GM21367 (cell line): Measurements from ENCODE around the gene MAP2.

Experiments used
- ATAC-seq: cut with Tn5 transposase; IDR thresholded peaks from one replicate; pipeline ENCODE4 v1.9.1; 2021; ENCODE audit not compliant: unreplicated experiment

The MAP2 gene

DNA sequence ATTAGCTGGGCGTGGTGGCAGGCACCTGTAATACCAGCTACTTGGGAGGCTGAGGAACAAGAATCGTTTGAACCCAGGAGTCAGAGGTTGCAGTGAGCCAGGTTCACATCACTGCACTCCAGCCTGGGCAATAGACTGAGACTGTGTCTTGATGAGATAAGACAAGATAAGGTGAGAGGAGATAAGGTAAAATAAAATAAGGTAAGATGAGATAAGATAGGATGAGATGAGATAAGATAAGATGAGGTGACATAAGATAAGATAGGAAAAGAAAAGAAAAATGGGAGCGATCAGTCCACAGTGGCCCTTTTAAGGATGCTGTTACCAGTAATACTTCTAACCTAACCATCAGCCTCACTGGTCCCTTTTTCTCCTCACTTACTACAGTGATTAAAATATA, 213.4 kb downstream of the MAP2 start:
- no peak for ATAC-seq

DNA sequence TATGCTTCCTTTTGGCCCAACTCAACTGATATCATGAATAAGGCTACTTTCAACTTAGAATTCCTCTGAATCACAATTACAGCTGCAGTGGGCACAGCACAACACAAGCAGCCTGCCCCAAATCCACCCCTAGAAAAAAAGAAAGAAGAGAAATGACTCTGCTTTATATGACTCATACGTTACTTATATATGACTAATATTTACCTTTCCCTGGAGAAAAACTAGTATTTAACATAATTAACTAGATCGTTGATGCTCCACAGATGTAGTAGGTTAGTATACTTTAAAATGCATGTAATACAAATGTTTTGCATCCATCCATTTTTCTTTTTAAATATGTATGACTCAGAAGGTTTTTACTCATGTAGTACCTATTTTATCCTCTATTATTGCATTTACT, 214.5 kb downstream of the MAP2 start:
- no peak for ATAC-seq

DNA sequence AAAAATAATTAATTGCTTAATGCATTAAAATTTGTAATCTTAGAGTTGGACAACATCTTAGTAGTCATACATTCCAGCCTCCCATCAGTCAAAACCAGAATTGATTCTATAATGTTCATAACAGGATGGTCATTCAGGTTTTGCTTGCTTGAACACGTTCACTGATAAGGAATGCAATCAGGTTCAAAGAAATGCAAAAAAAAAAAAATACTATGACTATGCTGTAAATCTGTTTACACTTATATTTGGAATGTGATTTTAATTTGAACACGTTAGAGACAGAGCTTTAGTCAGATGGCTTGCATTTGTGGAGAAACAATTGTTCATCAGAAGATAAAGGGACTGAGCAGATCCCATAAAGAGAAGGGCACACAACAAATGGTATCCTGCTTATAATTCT, 216.5 kb downstream of the MAP2 start:
- ATAC-seq: no peak

DNA sequence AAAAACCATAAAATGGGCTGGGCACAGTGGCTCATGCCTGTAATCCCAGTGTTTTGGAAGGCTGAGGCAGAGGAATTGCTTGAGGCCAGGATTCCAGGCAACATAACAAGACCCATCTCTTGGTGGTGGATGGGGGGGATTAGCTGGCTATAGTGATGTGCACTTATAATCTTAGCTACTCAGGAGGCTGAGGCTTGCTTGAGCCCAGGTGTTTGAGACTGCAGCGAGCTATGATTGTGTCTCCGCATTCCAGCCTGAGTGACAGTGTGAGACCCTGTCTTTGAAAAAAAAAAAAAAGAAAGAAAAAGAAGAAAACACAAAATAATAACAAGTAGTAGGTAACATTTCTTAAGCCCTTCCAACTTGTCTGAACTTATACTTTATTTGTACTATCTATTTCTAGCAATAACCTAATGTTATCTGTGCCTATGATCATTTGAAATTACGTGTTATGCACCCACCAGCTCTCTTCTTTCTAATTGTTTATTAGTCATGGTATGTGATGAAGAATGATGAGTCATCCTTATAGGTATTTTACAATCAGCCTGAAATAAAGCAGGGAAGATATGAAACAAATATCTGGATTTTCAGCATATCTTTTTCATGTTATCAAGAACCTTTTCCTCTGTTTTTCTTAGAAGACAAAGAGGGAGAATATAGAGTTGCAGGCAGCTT, 218.4 kb downstream of the MAP2 start:
- ATAC-seq: no peak

DNA sequence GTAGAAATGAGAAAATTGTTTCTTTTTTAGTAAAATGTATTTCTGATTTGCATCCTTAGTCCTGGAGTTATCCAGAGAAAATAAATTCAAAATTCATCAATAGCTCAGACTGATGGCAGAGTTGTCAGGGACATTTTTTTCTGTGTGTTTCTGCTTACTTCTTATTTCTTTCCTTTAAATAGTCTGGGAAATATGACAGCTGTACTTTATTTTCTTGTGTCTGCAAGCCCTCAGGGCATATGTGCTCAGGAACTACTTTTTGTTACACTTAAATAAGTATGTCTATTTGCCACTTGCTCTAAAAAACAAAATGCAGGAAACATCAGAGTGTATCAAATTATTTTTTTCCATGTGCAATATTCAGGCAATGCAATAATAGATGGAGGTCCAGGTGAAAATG, 221.0 kb downstream of the MAP2 start:
- no peak for ATAC-seq

DNA sequence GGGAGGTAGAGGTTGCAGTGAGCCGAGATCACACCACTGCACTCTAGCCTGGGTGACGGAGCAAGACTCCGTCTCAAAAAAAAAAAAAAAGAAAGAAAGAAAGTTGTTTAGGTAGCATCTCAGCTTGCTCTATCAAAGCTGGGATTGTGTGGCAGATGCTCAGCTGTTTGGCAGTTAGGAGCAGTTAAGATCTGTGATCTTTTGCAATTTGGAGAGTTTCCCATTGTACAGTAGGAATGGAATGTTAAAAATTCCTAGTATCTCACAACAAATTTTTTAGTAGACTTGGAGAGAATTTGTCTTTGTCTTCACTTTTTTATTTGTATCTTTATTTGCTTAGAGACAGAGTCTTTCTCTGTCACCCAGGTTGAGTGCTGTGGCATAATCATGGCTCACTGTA, 224.9 kb downstream of the MAP2 start:
- ATAC-seq: no peak

DNA sequence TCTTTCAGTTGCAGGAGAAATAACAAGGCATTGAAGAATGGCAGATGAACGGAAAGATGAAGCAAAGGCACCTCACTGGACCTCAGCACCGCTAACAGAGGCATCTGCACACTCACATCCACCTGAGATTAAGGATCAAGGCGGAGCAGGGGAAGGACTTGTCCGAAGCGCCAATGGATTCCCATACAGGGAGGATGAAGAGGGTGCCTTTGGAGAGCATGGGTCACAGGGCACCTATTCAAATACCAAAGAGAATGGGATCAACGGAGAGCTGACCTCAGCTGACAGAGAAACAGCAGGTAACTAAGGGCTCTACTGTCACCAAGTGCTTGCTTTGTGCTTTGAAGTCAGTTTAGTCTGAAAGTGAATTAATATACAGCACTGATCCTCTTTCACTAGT, 229.3 kb downstream of the MAP2 start:
- no peak for ATAC-seq

DNA sequence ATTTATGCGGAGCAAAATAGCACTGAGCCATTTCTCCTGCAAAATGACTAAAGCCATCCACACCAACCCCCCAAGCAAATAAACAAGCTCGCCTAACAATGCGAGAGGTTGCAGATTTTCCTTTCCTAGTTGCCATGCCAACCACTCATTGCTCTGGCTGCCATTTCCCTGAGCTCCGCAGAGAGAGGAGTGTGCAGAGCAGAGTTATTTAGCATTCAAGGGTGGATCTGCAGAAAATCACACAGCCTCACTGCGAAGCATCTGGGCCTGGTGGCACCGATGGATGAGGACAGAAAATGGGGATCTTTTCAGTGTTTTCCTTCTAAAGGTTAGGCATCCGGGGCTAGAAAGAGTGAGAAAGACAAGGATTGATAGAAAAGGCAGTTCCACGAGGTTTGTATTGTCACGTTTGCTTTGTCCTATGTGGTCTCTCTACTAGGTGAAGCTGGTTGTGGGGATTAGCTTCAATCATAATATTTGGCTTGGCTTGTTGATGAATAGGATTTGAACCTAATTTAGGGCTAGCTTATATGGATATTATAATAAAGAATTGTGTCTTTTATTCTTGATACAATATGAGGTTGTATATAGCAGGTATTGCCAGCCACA, 237.5 kb downstream of the MAP2 start:
- no peak for ATAC-seq

DNA sequence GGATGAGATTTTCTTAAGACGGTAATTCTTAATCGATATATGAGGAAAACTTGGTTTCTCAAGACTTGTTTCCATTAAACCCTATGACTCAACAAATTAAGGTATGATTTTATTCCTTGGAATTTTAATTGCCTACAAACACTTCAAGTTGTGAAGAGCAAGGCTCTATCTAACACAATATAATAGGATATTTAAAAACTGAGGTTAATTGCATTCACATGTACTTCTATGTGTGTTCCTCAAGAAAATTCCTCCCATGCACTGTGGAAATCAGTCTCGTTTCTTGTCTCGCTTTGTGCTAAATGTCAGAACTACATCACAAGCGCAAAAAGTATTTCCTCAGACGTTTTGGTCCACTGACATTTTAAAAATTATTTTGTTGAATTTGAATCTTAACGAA, 238.2 kb downstream of the MAP2 start:
- ATAC-seq: no peak

DNA sequence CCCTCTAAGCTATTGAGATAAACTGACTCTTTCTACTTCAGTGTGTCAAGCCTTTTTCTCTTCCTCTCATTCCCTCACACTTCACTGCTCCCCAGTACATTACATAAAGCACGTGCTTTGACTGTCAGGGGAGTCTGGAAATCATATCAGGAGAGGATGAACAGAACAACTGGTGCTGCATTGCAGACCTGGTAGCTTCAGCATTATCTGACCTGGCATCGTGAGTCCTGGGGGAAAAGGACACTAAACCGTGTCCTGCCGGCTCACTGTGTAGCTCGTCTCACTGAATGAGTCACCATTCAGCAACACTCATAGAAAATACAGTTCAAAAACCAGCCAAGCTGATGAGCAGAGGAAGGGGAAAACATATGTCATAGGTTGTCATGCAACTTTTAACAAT, 239.3 kb downstream of the MAP2 start:
- no peak for ATAC-seq

DNA sequence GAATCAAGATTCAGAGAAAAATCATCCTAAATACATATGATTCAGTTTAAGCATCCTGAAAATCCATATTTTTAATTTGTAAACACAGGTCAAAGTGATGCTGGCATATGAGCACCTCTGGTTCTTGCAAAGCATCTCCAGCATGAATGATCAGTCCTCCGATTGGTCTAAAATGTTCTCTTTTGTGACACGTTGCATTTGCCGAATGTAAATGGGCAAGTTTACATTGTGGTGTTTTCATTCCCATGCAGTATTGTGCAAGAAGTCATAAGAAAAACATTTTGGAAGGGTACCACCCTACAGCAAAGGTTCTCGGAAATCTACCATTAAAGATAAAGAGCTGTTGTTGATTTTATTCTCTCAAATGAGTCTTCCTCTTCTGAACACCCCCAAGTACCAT, 239.8 kb downstream of the MAP2 start:
- ATAC-seq: no peak

DNA sequence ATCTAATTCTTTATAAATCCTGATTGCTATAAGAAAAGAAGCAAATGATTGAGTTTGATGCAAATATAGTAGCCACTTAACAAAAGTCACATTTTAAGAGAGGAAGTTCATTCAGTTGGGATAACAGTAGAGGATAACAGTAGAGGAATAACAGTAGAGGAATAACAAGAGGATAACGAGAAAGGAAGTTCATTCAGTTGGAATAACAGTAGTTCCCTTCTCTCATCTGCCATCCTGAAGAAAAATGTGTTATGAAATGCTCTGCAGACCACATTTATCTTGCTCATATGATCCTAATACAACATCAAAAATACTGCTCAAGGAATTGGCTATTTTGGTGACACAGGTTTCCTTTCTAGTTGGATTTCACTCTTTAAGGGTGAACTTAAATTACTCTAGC, 242.4 kb downstream of the MAP2 start:
- no peak for ATAC-seq

DNA sequence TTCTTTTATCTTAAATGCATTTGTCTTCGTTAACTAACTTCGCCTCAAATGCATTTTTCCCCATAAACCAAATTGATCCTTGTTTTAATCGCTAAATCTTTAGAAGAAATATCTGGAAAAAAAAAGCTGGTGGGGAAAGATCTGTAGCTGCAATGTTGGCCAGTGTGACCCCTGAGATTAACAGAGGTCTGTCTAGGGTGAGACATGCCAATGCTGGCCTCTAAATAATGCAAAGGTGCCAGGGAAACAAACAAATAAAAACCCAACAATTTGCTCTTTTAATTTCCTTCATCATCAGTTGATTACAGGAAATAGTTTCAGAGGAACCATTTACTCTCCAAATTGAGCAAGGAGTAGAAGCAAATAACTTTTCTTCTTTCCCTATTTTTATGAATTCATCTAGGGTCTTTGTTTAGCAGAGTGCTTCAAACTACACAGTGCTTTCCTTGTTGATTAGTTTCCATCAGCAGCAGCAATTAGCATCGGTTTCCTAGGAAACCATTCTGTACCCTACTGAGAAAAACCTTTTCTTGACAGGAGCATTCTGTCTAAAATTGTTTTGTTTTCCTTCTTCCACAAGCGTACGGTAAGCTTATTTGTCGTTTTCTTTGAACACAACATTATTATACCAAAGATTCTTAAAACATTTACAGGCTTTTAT, 247.3 kb downstream of the MAP2 start:
- no peak for ATAC-seq

DNA sequence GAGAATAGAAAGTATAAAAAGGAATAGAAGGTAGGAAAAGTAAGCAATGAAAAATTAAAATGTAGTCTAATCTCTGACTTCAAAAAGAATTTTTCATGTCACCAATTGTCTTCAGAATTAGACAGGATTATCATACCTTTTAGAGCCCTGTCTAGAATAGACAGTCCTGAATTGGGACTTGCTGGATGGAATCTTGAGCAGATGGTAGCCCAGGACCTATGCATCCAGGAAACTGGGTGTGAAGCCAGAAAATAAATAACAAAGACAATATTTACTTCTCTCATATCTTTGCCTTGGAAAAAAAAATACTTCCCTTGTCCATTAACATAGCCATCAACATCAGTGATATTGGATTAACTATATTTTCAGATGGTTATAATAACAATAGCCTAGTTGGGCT, 250.0 kb downstream of the MAP2 start:
- ATAC-seq: no peak

DNA sequence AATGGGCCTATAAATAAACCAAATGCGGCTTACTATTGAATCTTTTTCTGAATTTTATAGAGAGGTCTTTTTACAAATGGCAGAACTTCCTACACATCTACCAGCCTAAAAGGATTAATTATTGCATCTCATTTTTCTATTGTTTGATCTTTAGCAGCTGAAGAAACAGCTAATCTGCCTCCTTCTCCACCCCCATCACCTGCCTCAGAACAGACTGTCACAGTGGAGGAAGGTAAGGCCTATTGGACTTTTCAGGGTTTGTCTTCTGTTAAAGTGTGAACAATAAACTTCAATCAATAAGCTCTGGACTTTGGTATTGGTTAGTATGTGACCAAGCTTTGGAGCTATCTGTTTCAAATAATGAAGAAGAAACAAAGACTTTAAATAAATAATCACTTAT, 256.7 kb downstream of the MAP2 start:
- no peak for ATAC-seq

DNA sequence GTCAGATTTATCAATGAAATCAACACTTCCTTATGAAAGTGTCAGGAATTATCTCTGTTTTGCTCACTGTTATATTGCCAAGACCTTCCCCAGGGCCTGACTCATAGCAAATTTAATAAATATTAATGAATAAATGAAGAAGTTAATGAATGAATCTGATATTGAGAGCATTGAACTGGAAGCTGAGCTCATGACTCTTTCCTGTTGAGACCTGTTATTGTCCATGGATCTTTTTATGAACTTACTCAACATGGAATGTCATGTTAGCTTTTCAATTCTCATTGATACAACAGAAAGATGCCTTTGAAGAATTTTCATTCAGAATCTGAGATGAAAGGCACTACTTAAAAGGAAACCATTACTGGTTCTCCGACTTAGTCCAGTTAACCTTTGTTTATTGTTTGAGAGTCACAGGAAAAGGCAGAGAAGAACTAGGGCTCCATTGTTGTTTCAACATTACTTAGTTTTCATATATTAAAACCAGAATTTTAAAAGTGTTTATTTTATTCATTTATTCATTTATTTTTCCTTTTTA, 257.4 kb downstream of the MAP2 start:
- ATAC-seq: no peak

DNA sequence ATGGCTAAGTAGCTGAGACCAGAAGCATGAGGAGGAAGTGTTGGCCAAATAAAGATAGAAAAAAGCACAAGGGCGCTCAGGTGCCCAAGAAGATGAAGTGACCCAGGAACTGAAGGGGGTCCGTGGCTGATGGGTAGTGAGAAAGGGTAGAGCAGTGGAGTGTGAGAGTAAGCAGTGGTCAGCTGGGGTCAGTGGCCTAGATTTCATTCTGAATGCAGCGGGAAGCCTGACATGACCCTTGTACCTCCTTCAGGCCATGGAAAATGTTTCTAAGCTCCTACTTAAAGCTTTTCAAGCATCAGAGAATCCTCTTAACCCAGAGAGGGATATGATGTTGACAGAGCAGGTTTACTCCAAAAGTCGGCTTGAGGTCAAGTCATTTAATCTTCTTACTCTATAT, 258.8 kb downstream of the MAP2 start:
- no peak for ATAC-seq

DNA sequence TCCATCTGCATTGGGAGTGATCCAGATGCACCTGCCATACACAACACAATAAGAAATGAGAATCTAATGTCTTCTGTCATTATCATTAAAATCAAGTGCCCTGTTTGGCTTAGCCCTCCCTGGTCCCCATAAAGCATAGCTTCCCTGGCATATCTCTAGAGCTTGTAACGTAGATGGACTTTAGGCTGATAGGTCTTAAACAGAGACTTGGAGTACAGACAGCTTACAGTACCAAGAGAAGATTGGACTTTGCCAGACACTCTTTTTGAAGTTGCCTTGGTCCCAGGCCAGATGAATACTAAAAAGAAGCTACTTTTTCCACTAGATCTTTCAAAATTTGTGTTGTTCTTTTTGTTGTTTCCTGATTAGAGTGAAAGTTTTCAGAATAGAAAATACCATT, 261.5 kb downstream of the MAP2 start:
- ATAC-seq: no peak

DNA sequence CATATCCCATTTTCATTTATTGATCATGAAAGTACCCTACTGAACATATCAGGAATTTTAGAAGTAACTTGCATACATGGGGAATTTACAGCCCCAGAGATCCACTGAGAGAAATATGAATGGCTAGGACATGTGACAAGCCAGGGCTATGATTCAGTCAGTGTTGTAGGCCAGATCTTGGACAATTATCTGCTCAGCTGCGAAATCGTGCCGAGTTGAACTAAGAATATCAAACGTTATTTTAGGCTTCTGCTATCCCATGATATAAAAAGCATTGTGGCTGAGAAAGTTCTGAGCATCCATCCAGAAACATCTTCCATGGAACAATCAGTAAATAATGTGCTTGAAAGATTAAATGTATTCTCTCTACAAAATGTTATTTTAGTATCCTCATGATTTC, 262.1 kb downstream of the MAP2 start:
- ATAC-seq: no peak

DNA sequence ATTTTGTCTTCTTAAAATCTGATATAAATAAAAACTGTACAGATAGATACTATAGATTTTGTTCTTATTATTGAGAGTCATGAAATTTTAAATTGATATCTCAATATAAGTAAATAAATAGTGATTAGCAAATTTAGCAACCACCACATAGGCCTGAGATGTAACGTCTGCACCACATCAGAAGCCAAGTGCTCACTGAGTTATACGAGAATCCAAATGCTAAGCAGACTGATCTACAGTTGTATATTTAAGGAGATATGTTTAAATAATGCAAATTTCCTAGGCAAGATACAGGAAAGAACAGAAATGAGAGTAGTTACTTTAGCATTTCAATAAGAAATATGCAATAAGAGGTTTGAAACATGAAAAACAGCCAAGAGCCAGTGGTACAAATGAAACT, 262.6 kb downstream of the MAP2 start:
- ATAC-seq: no peak

DNA sequence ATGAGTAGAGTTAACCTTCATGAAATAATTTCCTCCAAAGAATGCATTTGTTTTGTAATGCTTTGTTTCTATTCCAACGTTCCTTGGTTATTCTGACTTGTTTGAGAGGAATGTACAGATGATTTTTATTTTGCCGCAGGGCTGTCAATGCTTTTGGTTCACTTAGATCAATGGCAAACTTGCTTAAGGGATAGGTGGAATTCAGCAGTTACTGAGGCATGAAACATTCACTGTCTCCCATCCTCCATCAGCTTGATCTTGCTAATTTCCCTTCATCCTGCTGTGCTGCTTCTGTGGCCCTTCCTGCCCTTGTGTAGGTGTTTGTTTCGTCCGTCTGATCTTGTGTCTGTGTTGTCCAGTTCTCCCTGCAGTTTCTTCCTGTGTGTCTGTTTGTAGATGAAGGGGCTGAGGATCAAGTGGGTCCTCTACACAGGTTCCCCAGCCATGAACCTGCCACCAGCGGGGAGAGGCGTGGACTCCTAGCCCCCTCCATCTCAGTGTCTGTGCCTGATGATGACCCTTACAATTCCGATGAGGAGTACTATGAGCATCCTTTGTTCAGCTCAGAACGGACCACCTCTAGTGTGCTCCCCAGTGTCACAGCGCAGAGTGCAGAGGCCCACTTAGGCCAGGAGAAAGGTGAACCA, 263.6 kb downstream of the MAP2 start:
- no peak for ATAC-seq

DNA sequence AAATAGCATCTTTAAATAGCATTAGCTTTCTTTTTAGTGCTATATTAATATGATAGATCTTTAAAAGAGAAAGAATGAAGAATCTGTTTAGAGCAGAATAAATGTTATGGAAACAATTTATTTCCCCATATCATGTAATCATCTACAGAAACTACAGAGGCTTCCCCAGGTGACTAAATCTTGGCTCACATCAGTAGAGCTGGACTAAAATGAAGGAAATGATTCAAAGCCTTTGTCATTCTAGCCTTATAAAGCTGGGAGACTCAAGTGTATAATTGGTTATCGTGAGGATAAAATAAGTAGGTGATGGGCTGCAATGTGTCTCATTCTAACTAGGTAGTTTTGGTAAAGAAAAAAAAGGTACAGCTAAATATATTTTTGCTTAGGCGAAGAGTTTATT, 264.5 kb downstream of the MAP2 start:
- ATAC-seq: no peak
